Measurements from ENCODE around the gene BMP7.

Gene BMP7

GRCh38 chr20:57175397-57176010 is 90.9 kb downstream of the BMP7 start:
- TF ChIP-seq CTCF (IDR thresholded peaks at IDR 0.05; ENCODE audit: low read depth, low read length, missing control alignments), result no peak
- no peak for DNase-seq (ENCODE audit: extremely low read depth, low read depth)
- H3K4me3 ChIP-seq (replicated peaks; ENCODE audit: low read depth, low read length), result no peak overlapping the region

GRCh38 chr20:57174737-57175136 is 91.7 kb downstream of the BMP7 start:
- no peak for DNase-seq (ENCODE audit: extremely low read depth, low read depth)
- no peak for TF ChIP-seq CTCF (IDR thresholded peaks at IDR 0.05; ENCODE audit: low read depth, low read length, missing control alignments)

GRCh38 chr20:57173986-57174385 is 92.5 kb downstream of the BMP7 start:
- H3K4me3 ChIP-seq (replicated peaks; ENCODE audit: low read depth, low read length), result no peak overlapping the region
- no peak for TF ChIP-seq CTCF (IDR thresholded peaks at IDR 0.05; ENCODE audit: low read depth, low read length, missing control alignments)
- no peak for DNase-seq (ENCODE audit: extremely low read depth, low read depth)

More at GRCh38 chr20:57174737-57175136, 91.7 kb downstream of the BMP7 start:
- no peak overlapping the region for H3K4me3 ChIP-seq (replicated peaks; ENCODE audit: low read depth, low read length)

GRCh38 chr20:57173041-57173440 is 93.4 kb downstream of the BMP7 start:
- DNase-seq (ENCODE audit: extremely low read depth, low read depth), result no peak
- TF ChIP-seq CTCF (IDR thresholded peaks at IDR 0.05; ENCODE audit: low read depth, low read length, missing control alignments), result no peak
- H3K4me3 ChIP-seq (replicated peaks; ENCODE audit: low read depth, low read length), result no peak overlapping the region

GRCh38 chr20:57170343-57170742 is 96.1 kb downstream of the BMP7 start:
- no peak for TF ChIP-seq CTCF (IDR thresholded peaks at IDR 0.05; ENCODE audit: low read depth, low read length, missing control alignments)
- no peak overlapping the region for H3K4me3 ChIP-seq (replicated peaks; ENCODE audit: low read depth, low read length)
- DNase-seq (ENCODE audit: extremely low read depth, low read depth), result no peak

GRCh38 chr20:57169162-57169561 is 97.3 kb downstream of the BMP7 start:
- no peak for TF ChIP-seq CTCF (IDR thresholded peaks at IDR 0.05; ENCODE audit: low read depth, low read length, missing control alignments)
- DNase-seq (ENCODE audit: extremely low read depth, low read depth), result no peak
- H3K4me3 ChIP-seq (replicated peaks; ENCODE audit: low read depth, low read length), result no peak overlapping the region

Measured in HFF-Myc (cell line).